ENCODE results near the gene NPC2. TPM values are rescaled to one million over a fixed set of nuclear protein-coding genes. Genes with fewer than 3 reads are reported as not detected.
A peak's percentile ranks its signal among the peaks of the same experiment; 100 is the strongest.

NPC2 gene
- total and polyA plus RNA-seq, 7 donors = 176 to 273 (median 228) TPM

GRCh38 chr14:74514471-74514941, 21.4 kb upstream of the NPC2 start:
- 33 to 57% methylated on average over 13 of the region's 13 CpGs for whole genome bisulfite sequencing, 2 donors
- Histone ChIP-seq H3K27me3 (no peaks in the 10 kb centered on the region), H3K9me3 (no peaks in the 10 kb centered on the region), H3K27ac (peak overlapping the region in 2 of 4 donors; percentile 25 to 31), H3K36me3 (no peaks in the 10 kb centered on the region), H3K4me1 (no peaks in the 10 kb centered on the region), H3K4me3 (peak overlapping the region in 1 of 4 donors; percentile 5)
- DNase-seq = peak; percentile 70
- TF ChIP-seq EP300 (IDR thresholded peaks at IDR 0.05) (no peak), POLR2AphosphoS5 (IDR thresholded peaks at IDR 0.05) (no peak), CTCF (IDR thresholded peaks at IDR 0.05) (no peak), POLR2A (IDR thresholded peaks at IDR 0.05) (no peak)
- intact Hi-C loops (cut with DNase I) = no loop called here

- intact Hi-C loops (cut with DNase I) = no loop called here
- 82% methylated on average over 10 of the region's 10 CpGs for WGBS, 2 donors
- no peaks in the 10 kb centered on the region for H3K36me3 ChIP-seq
- H3K9me3 ChIP-seq = no peaks in the 10 kb centered on the region
- H3K27ac ChIP-seq = no peak overlapping the region
- H3K4me1 ChIP-seq = no peaks in the 10 kb centered on the region
- no peak overlapping the region for H3K4me3 ChIP-seq
- H3K27me3 ChIP-seq = no peaks in the 10 kb centered on the region
- peak; percentile 36 for DNase-seq
- no peak for TF ChIP-seq EP300 (IDR thresholded peaks at IDR 0.05)
- TF ChIP-seq CTCF (IDR thresholded peaks at IDR 0.05) = no peak
- TF ChIP-seq POLR2AphosphoS5 (IDR thresholded peaks at IDR 0.05) = no peak
- TF ChIP-seq POLR2A (IDR thresholded peaks at IDR 0.05) = no peak
Observed at GRCh38 chr14:74511966-74512830, 19.1 kb upstream of the NPC2 start.

DNA sequence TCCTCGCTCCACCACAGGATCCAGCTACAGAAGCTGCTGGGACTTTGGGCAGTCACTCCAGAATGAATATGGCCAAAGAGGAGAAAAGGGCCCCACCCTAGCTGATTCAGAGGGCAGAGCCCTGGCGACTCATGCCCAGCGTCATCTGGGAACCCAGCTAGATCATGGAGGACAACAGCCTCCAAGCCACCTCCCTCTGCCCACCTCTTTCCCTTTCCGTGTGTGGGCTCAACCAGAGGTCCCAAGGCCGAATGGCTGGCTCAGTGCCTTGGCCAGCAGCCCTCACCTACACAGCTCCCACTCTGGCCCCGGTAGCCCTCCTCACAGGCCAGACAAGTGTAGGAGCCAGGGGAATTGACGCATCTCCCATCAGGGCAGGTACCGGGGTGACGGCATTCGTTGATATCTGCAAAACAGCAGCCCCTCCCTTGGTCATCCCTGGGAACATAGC, 17.9 kb upstream of the NPC2 start:
- Histone ChIP-seq H3K4me3 (no peak overlapping the region), H3K4me1 (no peaks in the 10 kb centered on the region), H3K27me3 (no peaks in the 10 kb centered on the region), H3K9me3 (no peaks in the 10 kb centered on the region), H3K36me3 (no peaks in the 10 kb centered on the region), H3K27ac (peak overlapping the region in 1 of 4 donors; percentile 14)
- WGBS, 2 donors = 82 to 87% methylated on average over 10 of the region's 10 CpGs
- DNase-seq = peak; percentile 54
- intact Hi-C loops (cut with DNase I) = no loop called here
- no peak for TF ChIP-seq CTCF (IDR thresholded peaks at IDR 0.05)
- no peak for TF ChIP-seq POLR2AphosphoS5 (IDR thresholded peaks at IDR 0.05)
- TF ChIP-seq POLR2A (IDR thresholded peaks at IDR 0.05) = no peak
- no peak for TF ChIP-seq EP300 (IDR thresholded peaks at IDR 0.05)

- Histone ChIP-seq H3K27me3 (no peaks in the 10 kb centered on the region), H3K9me3 (no peaks in the 10 kb centered on the region), H3K36me3 (no peaks in the 10 kb centered on the region), H3K27ac (no peak overlapping the region), H3K4me1 (no peaks in the 10 kb centered on the region), H3K4me3 (no peak overlapping the region)
- TF ChIP-seq CTCF (IDR thresholded peaks at IDR 0.05) (no peak), POLR2AphosphoS5 (IDR thresholded peaks at IDR 0.05) (no peak), POLR2A (IDR thresholded peaks at IDR 0.05) (no peak), EP300 (IDR thresholded peaks at IDR 0.05) (no peak)
- peak; percentile 59 for DNase-seq
- 74 to 78% methylated on average over 21 of the region's 21 CpGs for WGBS, 2 donors
- intact Hi-C loops (cut with DNase I) = no loop called here
Observed at GRCh38 chr14:74510223-74510931, 17.3 kb upstream of the NPC2 start.

All from sigmoid colon (tissue), 7 donors.